Hepatocyte (in vitro differentiated cells): ENCODE data around the gene TEKT3. TPM values are rescaled to one million over a fixed set of nuclear protein-coding genes. Genes with fewer than 3 reads are reported as not detected.

Source experiments
- DNase-seq: peaks from one replicate; pipeline ENCODE4 v3.0.0-alpha.2; 2016; ENCODE audit warnings: low spot score
- H2AFZ ChIP-seq: fragments of 200-600 bp; sonication (generic); 2 replicates; pipeline ENCODE4 v1.6.0; 2016; ENCODE audit warnings: antibody characterized with exemption, mild to moderate bottlenecking
- H3K27ac ChIP-seq: fragments of 200-600 bp; sonication (generic); 2 replicates; pipeline ENCODE4 v1.5.1; 2016; ENCODE audit warnings: mild to moderate bottlenecking
- H3K27me3 ChIP-seq: fragments of 200-600 bp; sonication (generic); 2 replicates; pipeline ENCODE4 v1.6.1; 2016
- H3K36me3 ChIP-seq: fragments of 200-600 bp; sonication (generic); replicated peaks from 2 replicates; pipeline ENCODE4 v1.5.1; 2016; ENCODE audit warnings: low read depth; ENCODE audit not compliant: insufficient read depth
- H3K4me1 ChIP-seq: fragments of 200-600 bp; sonication (generic); 2 replicates; pipeline ENCODE4 v1.5.1; 2016; ENCODE audit warnings: mild to moderate bottlenecking, moderate library complexity; ENCODE audit not compliant: insufficient read depth
- H3K4me2 ChIP-seq: fragments of 200-600 bp; sonication (generic); 2 replicates; pipeline ENCODE4 v1.6.0; 2016
- H3K4me3 ChIP-seq: fragments of 200-600 bp; sonication (generic); 2 replicates; pipeline ENCODE4 v1.5.1; 2016; ENCODE audit warnings: mild to moderate bottlenecking
- H3K79me2 ChIP-seq: fragments of 200-600 bp; sonication (generic); 2 replicates; pipeline ENCODE4 v1.6.0; 2017; ENCODE audit warnings: mild to moderate bottlenecking
- H3K9me2 ChIP-seq: fragments of 200-600 bp; sonication (generic); replicated peaks from 2 replicates; pipeline ENCODE4 v1.6.0; 2017; ENCODE audit warnings: mild to moderate bottlenecking; ENCODE audit not compliant: insufficient read depth
- H3K9me3 ChIP-seq: fragments of 200-600 bp; sonication (generic); 2 replicates; pipeline ENCODE4 v1.5.1; 2016; ENCODE audit warnings: low read depth, mild to moderate bottlenecking
- H4K20me1 ChIP-seq: fragments of 200-600 bp; sonication (generic); 2 replicates; pipeline ENCODE4 v1.6.0; 2016; ENCODE audit warnings: mild to moderate bottlenecking; ENCODE audit not compliant: insufficient read depth, poor library complexity, severe bottlenecking
- EZH2 ChIP-seq: fragments of 200-600 bp; sonication (generic); IDR thresholded peaks from 2 replicates; pipeline ENCODE4 v1.6.1; 2016; ENCODE audit warnings: antibody characterized with exemption, mild to moderate bottlenecking, borderline replicate concordance
- EZH2phosphoT487 ChIP-seq: fragments of 200-600 bp; sonication (generic); IDR thresholded peaks from one replicate; pipeline ENCODE4 v1.6.1; 2018; ENCODE audit warnings: antibody characterized with exemption, mild to moderate bottlenecking, low read depth, moderate library complexity; ENCODE audit not compliant: unreplicated experiment, severe bottlenecking
- WGBS: methylation state at CpG from one replicate; pipeline ENCODE4 v1.1.6; 2016; ENCODE audit warnings: low lambda C conversion rate; ENCODE audit errors: missing lambda C conversion rate; 5-methylcytosine and 5-hydroxymethylcytosine counted together
- polyA plus RNA-seq: library from polyadenylated mRNA; unstranded; fragments of >200 nt; fragmentation: Nextera tagmentation; extraction: Ambion mirVana; gene quantifications from 2 replicates; pipeline ENCODE4 v1.2.1, GENCODE V29; 2016
- total RNA-seq: library from RNA; depleted of rRNA; stranded (reverse); fragments of >200 nt; gene quantifications from 2 replicates; pipeline ENCODE4 v1.2.3, GENCODE V29; 2014
- TF ChIP-seq, protein P1 (sequence below): fragments of 200-600 bp; sonication (generic); IDR thresholded peaks from 2 replicates; pipeline ENCODE4 v1.5.1; 2016; ENCODE audit warnings: antibody characterized with exemption, mild to moderate bottlenecking; ENCODE audit not compliant: poor library complexity

The TEKT3 gene
- total and polyA plus RNA-seq, 2 experiments from 2014 or later, result 0.45 to 1.9 TPM

- peak overlapping the region; percentile 62 for H3K4me2 ChIP-seq
Measured at GRCh38 chr17:15351478-15351840, 10.1 kb upstream of the TEKT3 start.

DNA sequence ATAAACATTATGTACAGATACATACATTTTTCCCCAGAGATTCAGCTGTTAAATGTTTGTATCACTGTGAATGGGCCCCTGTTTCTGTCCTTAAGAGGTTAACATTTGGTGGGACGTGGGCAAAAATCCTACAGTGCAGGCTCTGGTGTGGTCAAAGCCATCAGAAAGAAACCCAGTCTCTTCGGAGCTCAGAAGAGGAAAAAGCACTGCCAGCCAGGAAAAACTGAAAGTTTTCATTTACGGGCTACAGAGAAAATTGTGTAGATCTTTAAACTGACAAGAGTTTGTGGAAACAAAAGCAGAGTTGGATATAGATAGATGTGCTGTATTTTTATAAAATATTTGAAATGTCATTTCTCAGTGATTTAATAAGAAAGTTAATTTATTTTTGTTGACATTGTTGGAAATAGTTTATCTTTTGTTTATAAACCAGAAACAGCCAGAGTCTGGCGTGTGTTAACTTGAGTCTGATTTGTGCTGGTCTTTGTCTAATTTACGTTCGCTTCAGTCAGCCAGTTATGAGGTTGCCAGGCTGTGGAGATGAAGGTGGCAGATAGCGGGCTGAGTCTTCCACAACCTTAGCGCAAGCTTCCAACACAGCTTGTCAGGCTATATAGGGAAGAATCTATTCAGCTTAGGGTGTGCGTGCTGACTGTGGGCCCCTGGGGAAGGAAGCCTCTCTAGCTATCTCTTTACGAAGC is 9.5 kb upstream of the TEKT3 start:
- WGBS, result 40% methylated on average over 10 of the region's 10 CpGs
- Histone ChIP-seq H3K27ac (peak overlapping the region; percentile 74), H2AFZ (no peak overlapping the region)

More at GRCh38 chr17:15351478-15351840, 10.1 kb upstream of the TEKT3 start:
- H3K79me2 ChIP-seq, result no peaks in the 10 kb centered on the region
- DNase-seq, result no peak
- H3K36me3 ChIP-seq, result no peaks in the 10 kb centered on the region
- no peaks in the 10 kb centered on the region for H3K9me2 ChIP-seq
- H3K9me3 ChIP-seq, result no peaks in the 10 kb centered on the region
- 32% methylated on average over 4 of the region's 4 CpGs for WGBS
- no peak overlapping the region for H3K4me3 ChIP-seq
- H3K27ac ChIP-seq, result peak overlapping the region; percentile 74
- H3K4me1 ChIP-seq, result peaks cover 32% of the 10 kb centered on the region
- no peak overlapping the region for H2AFZ ChIP-seq
- TF ChIP-seq EZH2, result no peak
- TF ChIP-seq, protein P1, sequence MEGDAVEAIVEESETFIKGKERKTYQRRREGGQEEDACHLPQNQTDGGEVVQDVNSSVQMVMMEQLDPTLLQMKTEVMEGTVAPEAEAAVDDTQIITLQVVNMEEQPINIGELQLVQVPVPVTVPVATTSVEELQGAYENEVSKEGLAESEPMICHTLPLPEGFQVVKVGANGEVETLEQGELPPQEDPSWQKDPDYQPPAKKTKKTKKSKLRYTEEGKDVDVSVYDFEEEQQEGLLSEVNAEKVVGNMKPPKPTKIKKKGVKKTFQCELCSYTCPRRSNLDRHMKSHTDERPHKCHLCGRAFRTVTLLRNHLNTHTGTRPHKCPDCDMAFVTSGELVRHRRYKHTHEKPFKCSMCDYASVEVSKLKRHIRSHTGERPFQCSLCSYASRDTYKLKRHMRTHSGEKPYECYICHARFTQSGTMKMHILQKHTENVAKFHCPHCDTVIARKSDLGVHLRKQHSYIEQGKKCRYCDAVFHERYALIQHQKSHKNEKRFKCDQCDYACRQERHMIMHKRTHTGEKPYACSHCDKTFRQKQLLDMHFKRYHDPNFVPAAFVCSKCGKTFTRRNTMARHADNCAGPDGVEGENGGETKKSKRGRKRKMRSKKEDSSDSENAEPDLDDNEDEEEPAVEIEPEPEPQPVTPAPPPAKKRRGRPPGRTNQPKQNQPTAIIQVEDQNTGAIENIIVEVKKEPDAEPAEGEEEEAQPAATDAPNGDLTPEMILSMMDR, result no peak
- no peak for TF ChIP-seq EZH2phosphoT487
- H4K20me1 ChIP-seq, result no peaks in the 10 kb centered on the region
- H3K27me3 ChIP-seq, result no peaks in the 10 kb centered on the region

GRCh38 chr17:15349119-15349518 is 7.7 kb upstream of the TEKT3 start:
- Histone ChIP-seq H3K27ac (peak overlapping the region; percentile 91), H3K9me2 (no peaks in the 10 kb centered on the region), H3K79me2 (no peaks in the 10 kb centered on the region), H3K27me3 (no peaks in the 10 kb centered on the region), H3K4me1 (peaks cover 35% of the 10 kb centered on the region), H3K36me3 (no peaks in the 10 kb centered on the region), H2AFZ (no peak overlapping the region), H3K4me3 (no peak overlapping the region), H3K4me2 (no peak overlapping the region), H3K9me3 (no peaks in the 10 kb centered on the region), H4K20me1 (no peaks in the 10 kb centered on the region)
- no peak for DNase-seq
- TF ChIP-seq, protein P1, result no peak
- no peak for TF ChIP-seq EZH2phosphoT487
- TF ChIP-seq EZH2, result no peak
- 54% methylated on average over 2 of the region's 2 CpGs for WGBS

More for the DNA sequence above, 9.5 kb upstream of the TEKT3 start:
- Histone ChIP-seq H3K4me3 (no peak overlapping the region), H3K4me2 (peak overlapping the region; percentile 62), H3K36me3 (no peaks in the 10 kb centered on the region), H4K20me1 (no peaks in the 10 kb centered on the region), H3K9me3 (no peaks in the 10 kb centered on the region), H3K27me3 (no peaks in the 10 kb centered on the region), H3K79me2 (no peaks in the 10 kb centered on the region), H3K9me2 (no peaks in the 10 kb centered on the region), H3K4me1 (peaks cover 32% of the 10 kb centered on the region)
- TF ChIP-seq, protein P1, result no peak
- TF ChIP-seq EZH2phosphoT487 (no peak), EZH2 (no peak)
- DNase-seq, result peak; percentile 49
